GM18502 (cell line): ENCODE measurements around the gene SPOUT1.
A peak's percentile ranks its signal among the peaks of the same experiment; 100 is the strongest.
"Not testable (repeated sequence)": the region's sequence is repeated elsewhere in the genome, so short reads cannot be mapped to it uniquely, and the experiment has no call there.

ENCODE experiments used
- ATAC-seq: cut with Tn5 transposase; IDR thresholded peaks from one replicate; pipeline ENCODE4 v1.9.1; 2021; ENCODE audit warnings: mild to moderate bottlenecking; ENCODE audit not compliant: unreplicated experiment, poor library complexity

Gene SPOUT1, protein sequence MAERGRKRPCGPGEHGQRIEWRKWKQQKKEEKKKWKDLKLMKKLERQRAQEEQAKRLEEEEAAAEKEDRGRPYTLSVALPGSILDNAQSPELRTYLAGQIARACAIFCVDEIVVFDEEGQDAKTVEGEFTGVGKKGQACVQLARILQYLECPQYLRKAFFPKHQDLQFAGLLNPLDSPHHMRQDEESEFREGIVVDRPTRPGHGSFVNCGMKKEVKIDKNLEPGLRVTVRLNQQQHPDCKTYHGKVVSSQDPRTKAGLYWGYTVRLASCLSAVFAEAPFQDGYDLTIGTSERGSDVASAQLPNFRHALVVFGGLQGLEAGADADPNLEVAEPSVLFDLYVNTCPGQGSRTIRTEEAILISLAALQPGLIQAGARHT

DNA sequence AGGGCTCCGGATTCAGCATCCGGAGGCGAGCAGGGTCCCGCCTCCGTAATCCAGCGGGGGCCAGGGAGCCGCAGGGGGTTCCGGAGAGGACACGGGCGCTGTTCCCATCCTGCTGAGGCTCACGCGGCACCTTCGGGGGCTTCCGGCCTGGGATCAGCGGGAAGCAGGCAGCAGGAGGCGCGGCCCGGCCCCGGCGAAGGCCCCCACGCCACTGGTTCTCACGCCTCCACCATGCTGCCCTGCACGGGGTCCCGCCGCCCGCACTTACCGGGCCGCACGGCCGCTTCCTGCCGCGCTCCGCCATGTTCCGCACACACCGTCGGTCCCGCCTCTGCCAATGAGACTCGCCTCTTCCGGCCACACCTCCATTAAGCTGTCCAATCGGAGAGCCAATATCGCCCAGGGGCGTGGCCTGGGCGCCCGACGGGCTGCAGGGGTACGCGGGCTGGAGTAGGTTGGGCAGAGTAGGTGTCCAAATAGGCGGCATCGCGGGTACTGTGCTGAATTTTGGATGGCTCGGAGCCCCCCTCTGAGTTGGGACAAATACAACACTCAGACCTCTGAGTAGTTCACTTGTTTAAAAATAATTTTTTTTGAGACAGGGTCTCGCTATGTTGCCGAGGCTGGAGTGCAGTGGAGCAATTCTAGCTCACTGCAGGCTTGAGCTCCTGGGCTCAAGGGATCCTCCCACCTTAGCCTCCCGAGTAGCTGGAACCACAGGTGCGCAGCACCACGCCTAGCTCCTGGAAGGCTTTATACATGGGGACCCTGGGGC, at the start of gene SPOUT1:
SPOUT1 (minus strand) TSS at position 318 of the 775 bp plus-strand sequence; CDS start at position 304, 14 bp downstream.
- peak; percentile 98 for ATAC-seq

- no peak for ATAC-seq
Measured at GRCh38 chr9:128877852-128878251, 48.3 kb upstream of the SPOUT1 start.

DNA sequence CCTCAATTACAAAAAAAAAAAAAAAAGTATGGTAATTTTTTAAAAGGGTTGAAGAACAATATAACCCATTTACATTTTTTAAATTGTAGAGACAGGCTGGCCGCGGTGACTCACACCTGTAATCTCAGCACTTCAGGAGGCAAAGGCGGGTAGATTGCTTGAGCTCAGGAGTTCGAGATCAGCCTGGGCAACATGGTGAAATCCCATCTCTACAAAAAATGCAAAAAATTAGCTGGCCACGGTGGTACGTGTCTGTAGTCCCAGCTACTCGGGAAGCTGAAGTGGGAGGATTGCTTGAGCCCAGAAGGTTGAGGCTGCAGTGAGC, 41.3 kb upstream of the SPOUT1 start:
- ATAC-seq = not testable (repeated sequence)

DNA sequence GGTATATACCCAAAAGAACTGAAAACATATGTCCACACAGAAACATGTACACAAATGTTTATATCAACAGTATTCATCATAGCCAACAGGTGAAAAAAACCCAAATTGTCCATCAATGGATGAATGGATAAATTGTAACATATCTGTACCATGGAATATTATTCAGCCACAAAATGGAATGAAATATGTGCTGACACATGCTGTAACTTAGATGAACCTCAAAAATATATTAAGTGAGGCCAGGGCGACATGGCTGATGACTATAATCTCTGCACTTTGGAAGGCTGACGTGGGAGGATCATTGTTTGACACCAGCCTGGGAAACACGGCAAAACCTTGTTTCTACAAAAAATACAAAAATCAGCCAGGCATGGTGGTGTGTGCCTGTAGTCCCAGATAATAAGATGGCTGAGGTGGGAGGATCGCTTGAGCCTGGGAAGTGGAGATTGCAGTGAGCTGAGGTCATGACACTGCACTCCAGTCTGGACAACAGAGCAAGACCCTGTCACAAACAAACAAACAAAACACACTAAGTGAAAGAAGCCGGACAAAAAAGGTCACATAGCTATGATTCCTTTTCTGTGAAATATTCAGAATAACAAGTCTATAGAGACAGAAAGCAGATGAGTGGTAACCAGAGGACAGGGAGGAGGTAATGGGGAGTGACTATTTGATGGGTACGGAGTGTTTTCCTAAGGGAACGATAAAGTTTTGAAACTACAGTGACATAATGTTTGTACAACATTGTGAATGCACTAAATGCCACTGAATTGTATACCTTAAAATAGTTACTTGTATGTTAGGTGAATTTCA, 40.7 kb upstream of the SPOUT1 start:
- ATAC-seq = no peak

DNA sequence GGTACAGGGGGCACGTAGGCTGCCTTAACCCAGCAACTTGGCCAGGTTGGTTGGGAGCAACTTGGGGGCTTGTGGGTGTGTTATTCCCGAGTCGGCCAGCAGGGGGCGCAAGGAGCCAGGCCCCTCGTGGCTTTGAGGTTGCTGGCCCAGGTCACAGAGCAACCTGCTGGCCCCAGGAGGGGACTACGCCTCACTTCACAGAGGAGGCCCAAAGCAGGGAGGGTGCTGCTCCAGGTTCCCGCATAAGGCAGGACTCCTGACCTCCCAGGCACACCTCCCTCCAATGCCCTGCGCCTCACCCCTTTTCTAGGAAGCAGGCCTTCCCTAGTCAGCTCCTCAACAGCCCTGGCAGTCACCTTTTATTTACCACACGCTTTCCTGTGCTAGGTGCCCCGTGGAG, 34.1 kb upstream of the SPOUT1 start:
- ATAC-seq = peak; percentile 56

GRCh38 chr9:128862401-128862851, 32.8 kb upstream of the SPOUT1 start:
- no peak for ATAC-seq

DNA sequence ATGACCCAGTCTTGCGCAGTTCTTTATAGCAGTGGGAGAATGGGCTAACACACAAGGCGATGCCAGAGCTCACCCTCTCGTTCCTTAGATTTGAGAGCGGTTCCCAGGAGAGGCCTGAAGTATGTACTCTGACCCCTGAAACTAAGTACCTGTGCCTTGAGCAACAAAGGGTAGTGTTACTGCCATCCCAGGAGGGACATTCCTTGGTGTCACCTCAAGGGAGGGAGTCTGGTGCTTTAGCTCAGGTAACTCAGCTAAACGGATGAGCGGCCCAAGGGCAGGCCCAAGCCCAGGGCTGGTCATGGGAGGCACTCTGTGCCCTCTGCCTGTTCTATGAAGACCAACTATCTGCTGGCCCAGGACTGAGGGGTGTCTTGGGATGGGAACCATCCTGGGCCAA, 31.9 kb upstream of the SPOUT1 start:
- ATAC-seq = no peak

GRCh38 chr9:128860937-128861336, 31.3 kb upstream of the SPOUT1 start:
- ATAC-seq = no peak

- ATAC-seq = not testable (repeated sequence)
Measured at GRCh38 chr9:128858476-128858875, 28.9 kb upstream of the SPOUT1 start.

GRCh38 chr9:128854454-128854853, 24.9 kb upstream of the SPOUT1 start:
- ATAC-seq = not testable (repeated sequence)

DNA sequence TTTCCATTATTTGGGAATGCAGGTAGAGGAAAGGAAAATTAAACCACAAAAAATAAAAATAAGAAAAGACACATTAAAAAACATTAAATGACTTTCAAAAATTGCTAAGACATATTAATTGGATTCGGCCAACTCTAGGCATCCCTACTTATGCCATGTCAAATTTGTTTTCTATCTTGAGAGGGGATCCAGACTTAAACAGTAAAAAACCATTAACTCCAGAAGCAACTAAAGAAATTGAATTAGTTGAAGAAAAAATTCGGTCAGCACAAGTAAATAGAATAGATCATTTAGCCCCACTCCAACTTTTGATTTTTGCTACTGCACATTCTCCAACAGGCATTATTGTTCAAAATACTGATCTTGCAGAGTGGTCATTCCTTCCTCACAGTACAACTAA, 23.1 kb upstream of the SPOUT1 start:
- not testable (repeated sequence) for ATAC-seq

DNA sequence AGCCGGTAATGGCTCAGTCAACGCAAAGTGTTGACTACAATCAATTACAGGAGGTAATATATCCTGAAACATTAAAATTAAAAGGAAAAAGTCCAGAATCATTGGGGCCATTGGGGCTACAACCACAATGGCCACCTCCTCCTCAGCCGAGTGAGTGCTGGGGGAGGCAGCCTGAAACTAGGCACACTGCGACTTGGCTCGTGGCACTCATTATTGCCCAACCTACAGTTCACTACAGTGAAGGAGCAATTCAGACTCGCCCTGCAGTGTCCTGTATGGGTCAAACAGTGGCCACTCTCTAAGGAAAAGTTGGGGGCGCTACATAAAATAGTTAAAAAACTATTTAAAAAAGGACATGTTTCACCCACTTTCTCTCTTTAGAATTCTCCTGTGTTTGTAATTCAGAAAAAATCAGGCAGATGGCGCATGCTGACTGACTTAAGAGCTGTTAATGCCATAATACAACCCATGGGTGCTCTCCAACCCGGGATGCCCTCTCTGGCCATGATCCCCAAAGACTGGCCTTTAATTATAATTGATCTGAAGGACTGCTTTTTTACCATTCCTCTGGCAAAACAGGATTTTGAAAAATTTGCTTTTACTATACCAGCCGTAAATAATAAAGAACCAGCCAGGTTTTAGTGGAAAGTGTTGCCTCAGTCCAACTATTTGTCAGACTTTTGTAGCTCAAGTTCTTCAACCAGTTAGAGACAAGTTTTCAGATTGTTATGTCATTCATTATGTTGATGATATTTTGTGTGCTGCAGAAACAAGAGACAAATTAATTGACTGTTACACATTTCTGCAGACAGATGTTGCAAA, 22.4 kb upstream of the SPOUT1 start:
- not testable (repeated sequence) for ATAC-seq

GRCh38 chr9:128851024-128851423, 21.4 kb upstream of the SPOUT1 start:
- ATAC-seq = not testable (repeated sequence)

DNA sequence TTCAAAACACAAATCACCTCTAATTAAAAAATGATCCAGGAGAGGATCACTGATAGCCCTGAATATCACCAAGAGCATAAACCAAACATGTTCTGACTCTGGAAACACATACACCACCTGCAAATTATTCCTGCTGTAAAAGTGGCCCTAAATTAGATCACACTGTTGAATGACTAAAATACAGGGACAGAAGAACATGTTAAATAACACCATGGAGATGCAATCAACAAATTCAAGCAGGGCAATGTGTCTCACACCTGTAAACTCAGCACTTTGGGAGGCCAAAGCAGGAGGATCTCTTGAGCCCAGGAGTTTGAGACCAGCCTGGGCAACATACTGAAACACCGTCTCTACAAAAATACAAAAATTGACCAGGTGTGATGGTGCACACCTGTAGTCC, 18.2 kb upstream of the SPOUT1 start:
- ATAC-seq = no peak

DNA sequence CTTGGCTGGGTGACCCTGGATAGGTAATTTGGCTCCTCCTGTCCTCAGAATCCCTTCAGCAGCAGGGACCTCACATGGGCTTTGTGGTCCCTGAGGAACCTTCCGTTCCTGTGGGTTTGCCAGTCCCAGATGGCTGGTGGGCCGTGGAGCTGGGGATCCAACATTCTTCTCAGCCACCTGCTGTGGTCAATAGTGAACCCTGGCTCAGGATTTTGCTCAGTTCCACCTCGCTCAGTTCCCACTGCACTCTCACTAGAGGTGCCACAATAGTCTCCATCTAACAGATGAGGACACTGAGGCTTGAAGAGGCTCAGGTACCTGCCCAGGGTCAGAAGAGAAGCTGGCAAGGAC, 17.1 kb upstream of the SPOUT1 start:
- no peak for ATAC-seq

DNA sequence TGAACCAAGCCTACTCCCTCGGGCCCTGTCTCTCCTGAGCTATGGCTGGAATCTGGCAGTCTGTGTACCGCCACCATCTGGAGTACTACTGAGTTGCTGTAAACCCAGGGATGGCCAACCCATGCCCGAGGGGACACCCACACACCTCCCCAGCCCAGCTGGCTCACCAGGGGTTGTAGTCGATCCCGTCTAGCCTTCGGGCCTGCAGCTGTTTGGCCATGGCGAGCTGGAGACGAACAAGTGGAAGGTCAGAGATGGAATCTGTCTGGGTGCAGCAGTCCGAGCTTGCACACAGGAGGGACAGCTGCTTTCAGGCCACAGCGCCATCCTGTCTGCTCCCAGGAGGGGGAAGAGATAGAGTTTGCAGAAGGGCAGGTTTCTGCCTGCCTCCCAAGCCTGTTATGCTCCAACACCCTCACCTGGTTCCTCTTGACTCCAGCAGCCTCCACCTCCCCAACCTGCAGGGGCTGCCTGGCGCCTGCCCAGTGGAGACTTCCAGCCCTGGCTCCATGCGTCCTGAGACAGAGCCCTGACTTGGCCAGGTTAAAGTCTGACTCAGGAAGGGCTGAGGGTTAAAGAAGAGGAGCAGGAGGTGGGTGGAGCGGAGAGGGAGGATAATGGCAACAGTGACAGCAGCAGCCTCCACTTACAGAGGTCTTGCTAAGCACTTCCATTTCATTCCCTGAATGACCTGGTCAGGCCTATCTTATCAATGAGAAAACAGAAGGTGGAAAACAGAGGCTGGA, 15.8 kb upstream of the SPOUT1 start:
- no peak for ATAC-seq

DNA sequence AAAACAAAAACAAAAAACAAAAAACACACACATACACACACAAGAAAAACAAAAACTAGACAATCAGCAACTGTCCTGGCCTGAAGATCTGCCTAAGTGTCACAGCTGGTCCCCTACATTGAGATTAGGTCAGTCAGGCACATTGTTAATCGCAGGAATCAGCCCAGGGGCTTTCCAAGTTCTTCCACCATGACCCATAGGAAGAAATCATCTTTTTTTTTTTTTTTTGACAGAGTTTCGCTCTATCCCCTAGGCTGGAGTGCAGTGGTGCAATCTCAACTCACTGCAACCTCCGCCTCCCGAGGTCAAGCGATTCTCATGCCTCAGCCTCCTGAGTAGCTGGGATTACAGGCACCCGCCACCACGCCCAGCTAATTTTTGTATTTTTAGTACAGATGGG, 13.6 kb upstream of the SPOUT1 start:
- not testable (repeated sequence) for ATAC-seq

GRCh38 chr9:128841694-128842492, 12.3 kb upstream of the SPOUT1 start:
- no peak for ATAC-seq

- ATAC-seq = no peak
Measured at GRCh38 chr9:128840524-128840923, 10.9 kb upstream of the SPOUT1 start.
